Measurements from ENCODE around the gene ACSS1.

- no peak for TF ChIP-seq POLR2AphosphoS5 (IDR thresholded peaks at IDR 0.05)
- no peak for TF ChIP-seq POLR2A (IDR thresholded peaks at IDR 0.05)
- TF ChIP-seq CTCF (IDR thresholded peaks at IDR 0.05), result no peak
These were observed 10.2 kb downstream of the ACSS1 start for GRCh38 chr20:25047766-25048165.

Data from upper lobe of left lung (tissue), 4 donors.